ENCODE measurements around the gene ANO10. TPM values are rescaled to one million over a fixed set of nuclear protein-coding genes. Genes with fewer than 3 reads are reported as not detected.

Gene ANO10
- total RNA-seq, 1 donor from 2014 or later = 4.9 TPM

DNA sequence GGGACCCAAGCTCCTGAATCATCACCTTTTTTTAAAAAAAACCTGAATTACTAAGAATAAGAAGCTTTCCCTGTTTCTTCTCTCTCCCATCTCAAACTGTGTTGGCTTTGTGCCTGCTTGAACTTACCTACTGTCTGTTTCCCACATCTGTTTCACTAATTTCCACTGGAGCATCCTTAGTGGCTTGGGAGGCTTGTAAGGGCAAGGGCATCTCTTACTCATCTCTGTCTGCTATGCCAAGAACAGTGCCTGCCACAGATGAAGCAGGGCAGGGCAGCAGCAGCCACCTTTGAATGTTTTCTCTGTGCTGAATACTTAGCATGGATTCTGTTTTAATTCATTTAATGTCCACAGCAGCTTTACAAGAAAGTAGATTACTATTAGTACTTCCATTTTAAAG is 293.2 kb downstream of the ANO10 start:
- Mint-ChIP-seq H3K27ac (peak overlapping the region; percentile 14), H3K9me3 (peaks cover 4% of the 10 kb centered on the region), H3K36me3 (ENCODE audit: low read depth) (peaks cover 57% of the 10 kb centered on the region), H3K4me1 (ENCODE audit: low read depth) (peaks cover 34% of the 10 kb centered on the region), H3K4me3 (ENCODE audit: low read depth) (no peak overlapping the region), H3K27me3 (ENCODE audit: low read depth) (no peaks in the 10 kb centered on the region)
- no peak for DNase-seq (ENCODE audit: low spot score)
- intact Hi-C loops (cut with micrococcal nuclease) = loop anchor here (5.0 kb wide), 1 partner anchor 41 kb away; the partner anchor contains the start of gene SNRK

DNA sequence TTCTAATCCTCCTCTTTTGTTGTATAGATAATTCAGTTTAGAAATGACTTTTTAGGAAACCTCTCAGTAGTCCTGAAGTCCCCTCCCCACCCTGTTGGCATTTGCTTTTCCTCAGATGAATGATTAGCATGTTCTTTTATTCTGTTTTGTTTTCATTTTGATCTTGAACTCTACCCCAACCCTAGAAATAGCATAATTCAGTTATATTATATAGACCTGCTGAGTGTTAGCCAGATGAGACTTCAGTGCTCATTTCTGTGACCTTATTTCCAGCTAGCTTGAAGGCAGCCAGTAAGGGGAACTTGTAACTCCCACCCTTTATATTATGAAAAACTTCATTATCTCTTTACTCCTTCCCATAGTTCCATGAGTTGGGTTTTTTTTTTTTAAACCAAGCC is 294.2 kb downstream of the ANO10 start:
- H3K27me3 Mint-ChIP-seq (ENCODE audit: low read depth) = no peaks in the 10 kb centered on the region
- H3K9me3 Mint-ChIP-seq = peaks cover 4% of the 10 kb centered on the region
- H3K4me3 Mint-ChIP-seq (ENCODE audit: low read depth) = no peak overlapping the region
- no peak overlapping the region for H3K27ac Mint-ChIP-seq
- intact Hi-C loops (cut with micrococcal nuclease) = loop anchor here (2.0 to 5.0 kb wide), 2 partner anchors 19 to 40 kb away; partner anchors contain the start of gene SNRK
- no peak for DNase-seq (ENCODE audit: low spot score)
- peaks cover 58% of the 10 kb centered on the region for H3K36me3 Mint-ChIP-seq (ENCODE audit: low read depth)
- H3K4me1 Mint-ChIP-seq (ENCODE audit: low read depth) = peaks cover 36% of the 10 kb centered on the region

- DNase-seq (ENCODE audit: low spot score) = no peak
- intact Hi-C loops (cut with micrococcal nuclease) = loop anchor here (2.0 to 5.0 kb wide), 2 partner anchors 20 to 40 kb away; partner anchors contain the start of gene SNRK
- H3K4me3 Mint-ChIP-seq (ENCODE audit: low read depth) = no peak overlapping the region
- peaks cover 36% of the 10 kb centered on the region for H3K4me1 Mint-ChIP-seq (ENCODE audit: low read depth)
- peaks cover 58% of the 10 kb centered on the region for H3K36me3 Mint-ChIP-seq (ENCODE audit: low read depth)
- H3K27ac Mint-ChIP-seq = peak overlapping the region; percentile 56
- no peaks in the 10 kb centered on the region for H3K27me3 Mint-ChIP-seq (ENCODE audit: low read depth)
- H3K9me3 Mint-ChIP-seq = peaks cover 3% of the 10 kb centered on the region
Measured at GRCh38 chr3:43326891-43327581, 294.8 kb downstream of the ANO10 start.

DNA sequence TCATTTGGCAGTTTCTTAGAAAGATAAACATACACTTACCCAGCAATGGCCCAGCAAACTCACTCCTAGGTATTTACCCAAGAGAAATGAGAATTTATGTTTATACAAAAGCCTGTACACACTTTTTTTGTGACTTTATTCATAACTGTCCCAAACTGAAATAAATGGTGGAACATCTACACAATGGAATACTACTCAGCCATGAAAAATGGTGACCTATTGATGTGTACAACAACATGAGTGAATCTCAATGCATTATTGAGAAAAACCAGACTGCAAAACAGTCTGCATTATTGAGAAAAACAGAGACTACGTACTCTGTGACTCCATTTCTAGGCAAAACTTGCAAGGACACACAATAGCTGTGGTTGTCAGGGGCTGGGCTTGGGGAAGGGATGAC is 298.3 kb downstream of the ANO10 start:
- H3K4me1 Mint-ChIP-seq (ENCODE audit: low read depth) = peaks cover 36% of the 10 kb centered on the region
- H3K27me3 Mint-ChIP-seq (ENCODE audit: low read depth) = no peaks in the 10 kb centered on the region
- DNase-seq (ENCODE audit: low spot score) = no peak
- no peak overlapping the region for H3K4me3 Mint-ChIP-seq (ENCODE audit: low read depth)
- peaks cover 3% of the 10 kb centered on the region for H3K9me3 Mint-ChIP-seq
- no peak overlapping the region for H3K27ac Mint-ChIP-seq
- peaks cover 60% of the 10 kb centered on the region for H3K36me3 Mint-ChIP-seq (ENCODE audit: low read depth)
- intact Hi-C loops (cut with micrococcal nuclease) = no loop called here

DNA sequence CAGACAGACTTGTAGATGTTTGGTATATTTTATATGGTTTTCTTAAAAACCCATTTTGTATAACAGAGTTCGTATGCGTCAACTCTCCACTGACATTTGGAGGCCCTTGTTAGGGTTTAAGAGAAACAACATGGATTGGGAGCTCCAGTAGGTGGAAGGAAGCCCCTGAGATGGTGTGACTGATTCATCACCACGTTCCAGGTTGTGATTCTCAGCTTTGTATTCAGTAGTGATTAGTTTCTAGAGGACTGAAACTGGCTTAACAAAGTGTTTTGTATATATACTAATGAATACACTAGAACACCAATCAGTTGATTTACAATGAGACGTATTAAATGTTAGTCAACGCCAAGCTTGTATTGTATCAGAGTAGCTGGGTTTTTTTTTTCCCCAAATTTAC is 301.5 kb downstream of the ANO10 start:
- no peak for DNase-seq (ENCODE audit: low spot score)
- no peak overlapping the region for H3K27ac Mint-ChIP-seq
- intact Hi-C loops (cut with micrococcal nuclease) = no loop called here
- peaks cover 61% of the 10 kb centered on the region for H3K36me3 Mint-ChIP-seq (ENCODE audit: low read depth)
- H3K4me3 Mint-ChIP-seq (ENCODE audit: low read depth) = no peak overlapping the region
- H3K4me1 Mint-ChIP-seq (ENCODE audit: low read depth) = peaks cover 26% of the 10 kb centered on the region
- peaks cover 3% of the 10 kb centered on the region for H3K9me3 Mint-ChIP-seq
- no peaks in the 10 kb centered on the region for H3K27me3 Mint-ChIP-seq (ENCODE audit: low read depth)

DNA sequence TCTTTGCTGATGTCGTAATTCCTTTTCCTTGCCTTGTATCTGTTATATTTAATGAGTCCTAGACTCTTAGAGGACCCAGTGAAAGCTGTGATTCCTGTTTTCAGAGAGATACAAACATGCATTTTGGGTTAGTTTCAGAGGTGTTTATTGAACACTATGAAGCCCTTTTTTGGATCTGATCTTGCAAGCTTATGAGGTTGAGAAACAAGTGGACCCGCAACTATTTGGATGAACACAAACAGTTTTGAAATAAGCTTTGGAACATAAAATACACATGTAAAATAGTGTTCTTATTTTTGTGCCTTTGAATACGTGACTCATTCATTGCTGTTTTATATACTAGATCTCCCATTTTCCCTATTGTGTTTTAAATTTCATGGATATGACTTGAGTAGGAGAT is 302.0 kb downstream of the ANO10 start:
- intact Hi-C loops (cut with micrococcal nuclease) = no loop called here
- Mint-ChIP-seq H3K9me3 (peaks cover 3% of the 10 kb centered on the region), H3K36me3 (ENCODE audit: low read depth) (peaks cover 60% of the 10 kb centered on the region), H3K27me3 (ENCODE audit: low read depth) (no peaks in the 10 kb centered on the region), H3K27ac (no peak overlapping the region), H3K4me3 (ENCODE audit: low read depth) (no peak overlapping the region), H3K4me1 (ENCODE audit: low read depth) (peaks cover 24% of the 10 kb centered on the region)
- no peak for DNase-seq (ENCODE audit: low spot score)

GRCh38 chr3:43319376-43319775 is 302.4 kb downstream of the ANO10 start:
- Mint-ChIP-seq H3K9me3 (peaks cover 3% of the 10 kb centered on the region), H3K27ac (no peak overlapping the region), H3K36me3 (ENCODE audit: low read depth) (peaks cover 60% of the 10 kb centered on the region), H3K4me1 (ENCODE audit: low read depth) (peaks cover 24% of the 10 kb centered on the region), H3K27me3 (ENCODE audit: low read depth) (no peaks in the 10 kb centered on the region), H3K4me3 (ENCODE audit: low read depth) (no peak overlapping the region)
- DNase-seq (ENCODE audit: low spot score) = no peak
- intact Hi-C loops (cut with micrococcal nuclease) = no loop called here

DNA sequence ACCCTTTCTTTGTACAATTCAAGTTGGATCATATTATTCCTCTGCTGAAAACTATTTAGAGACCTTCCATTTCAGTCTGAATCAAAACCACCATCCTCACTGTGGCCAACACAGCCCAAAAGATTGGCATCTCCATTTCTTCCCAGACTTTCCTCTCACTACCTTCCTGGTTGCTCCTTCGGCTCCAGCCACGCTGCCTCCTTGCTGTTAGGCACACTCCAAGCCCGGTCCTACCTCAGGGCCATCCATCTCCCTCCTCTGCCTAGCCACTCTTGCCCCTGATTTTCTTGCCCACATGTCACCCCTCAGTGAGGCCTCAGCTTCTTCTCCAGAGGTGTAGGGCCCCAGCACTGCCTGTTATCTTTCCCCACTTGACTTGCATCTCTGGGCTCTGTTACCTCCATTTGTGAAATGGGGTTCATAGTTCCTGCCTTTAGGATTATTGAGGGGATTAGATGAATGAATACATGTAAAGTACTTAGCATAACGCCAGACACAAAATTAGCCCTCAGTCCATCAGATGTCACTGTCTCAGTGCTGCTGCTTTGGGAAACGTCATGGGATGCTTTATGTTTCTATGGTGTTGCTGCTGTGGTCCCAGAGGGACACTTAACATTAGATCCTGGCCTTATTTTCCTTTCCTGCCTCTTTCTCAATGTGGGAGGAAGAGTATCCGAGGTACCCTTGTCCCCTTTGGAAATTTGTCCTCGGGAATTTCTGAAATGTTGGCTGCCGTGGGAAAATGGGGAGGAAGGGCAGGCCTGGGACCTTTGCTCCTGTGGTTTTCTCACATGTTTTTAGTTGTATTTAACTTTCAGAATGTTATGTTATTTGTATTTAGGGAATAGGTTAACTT is 304.1 kb downstream of the ANO10 start:
- no peak for DNase-seq (ENCODE audit: low spot score)
- peaks cover 62% of the 10 kb centered on the region for H3K36me3 Mint-ChIP-seq (ENCODE audit: low read depth)
- H3K4me3 Mint-ChIP-seq (ENCODE audit: low read depth) = no peak overlapping the region
- peaks cover 2% of the 10 kb centered on the region for H3K9me3 Mint-ChIP-seq
- no peaks in the 10 kb centered on the region for H3K27me3 Mint-ChIP-seq (ENCODE audit: low read depth)
- H3K4me1 Mint-ChIP-seq (ENCODE audit: low read depth) = peaks cover 23% of the 10 kb centered on the region
- intact Hi-C loops (cut with micrococcal nuclease) = no loop called here
- peak overlapping the region; percentile 22 for H3K27ac Mint-ChIP-seq

DNA sequence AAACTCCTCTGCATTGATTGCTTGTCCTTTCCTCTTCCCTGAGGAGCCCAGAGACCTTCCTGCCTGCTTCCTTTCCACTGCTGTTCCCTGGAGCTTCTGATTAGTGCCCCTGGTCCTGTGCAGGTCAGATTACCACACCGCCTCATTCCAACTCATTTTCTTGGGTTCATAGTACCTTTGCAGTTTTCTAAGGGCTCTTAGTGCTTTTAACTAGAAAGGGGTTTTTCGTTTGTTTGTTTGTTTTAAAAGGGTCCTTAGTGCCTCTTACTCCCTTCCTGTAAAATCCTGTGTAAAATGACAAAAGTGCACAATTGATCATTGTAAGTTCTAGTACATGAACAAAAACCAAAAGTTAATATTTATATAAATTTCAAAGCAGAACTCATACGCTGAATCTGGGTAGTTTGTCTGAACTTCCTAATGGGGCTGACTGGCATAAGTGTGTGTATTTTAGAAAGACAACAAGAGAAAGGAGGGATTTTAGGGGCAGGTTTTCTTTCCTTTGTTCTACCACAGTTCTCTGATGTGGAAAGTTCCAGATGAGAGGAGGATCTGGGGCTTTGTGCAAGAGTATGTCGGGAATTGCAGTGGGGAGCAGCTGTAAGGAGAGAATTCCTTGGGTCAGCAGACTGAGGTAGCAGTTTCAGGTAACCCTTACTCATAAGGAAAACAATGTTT is 304.9 kb downstream of the ANO10 start:
- Mint-ChIP-seq H3K36me3 (ENCODE audit: low read depth) (peaks cover 63% of the 10 kb centered on the region), H3K9me3 (peaks cover 5% of the 10 kb centered on the region), H3K4me3 (ENCODE audit: low read depth) (no peak overlapping the region), H3K27ac (no peak overlapping the region), H3K4me1 (ENCODE audit: low read depth) (peaks cover 23% of the 10 kb centered on the region), H3K27me3 (ENCODE audit: low read depth) (no peaks in the 10 kb centered on the region)
- no peak for DNase-seq (ENCODE audit: low spot score)
- intact Hi-C loops (cut with micrococcal nuclease) = no loop called here

Other genes with a start within 250 kb of the ANO10 start
- 11.9 and 15.2 TPM in 2 replicates for gene ABHD5, start 68.9 kb upstream of the ANO10 start, total RNA-seq

Data from activated T-helper 2 cell treated with anti-CD3 and anti-CD28 coated beads, Interferon-gamma antibody, Interleukin-2, Interleukin-4, amounts not matched to agents 10 μg/mL and 5 μg/mL and 100 μg/mL, durations not matched to agents 14 hours and 24 hours and 36 hours (primary cell).